ENCODE data around the gene KCNAB2. TPM values are rescaled to one million over a fixed set of nuclear protein-coding genes. Genes with fewer than 3 reads are reported as not detected.

Gene KCNAB2
- total and polyA plus RNA-seq, 2 donors (not counting 1 experiment from before 2014, with no cell fraction given): 90.7 to 143 TPM

GRCh38 chr1:6069573-6069972, 23.9 kb downstream of the KCNAB2 start:
- no peak for DNase-seq
- H3K9ac ChIP-seq (ENCODE audit: low read length): no peak overlapping the region
- no peaks in the 10 kb centered on the region for H3K4me1 ChIP-seq (ENCODE audit: control insufficient read depth in 2 of 2, insufficient read depth in 2 of 2, low read length in 2 of 2)
- no peak overlapping the region for H2AFZ ChIP-seq (ENCODE audit: insufficient read depth, low read depth, low read length, poor library complexity, severe bottlenecking)
- no peak overlapping the region for H3K4me3 ChIP-seq (ENCODE audit: control extremely low read depth in 1 of 5, extremely low read depth in 1 of 5, insufficient read depth in 1 of 5, low read depth in 2 of 5, low read length in 4 of 5)
- no peak for ATAC-seq (ENCODE audit: low read depth)
- Mint-ChIP-seq H3K9me3 (ENCODE audit: insufficient read depth) (no peaks in the 10 kb centered on the region), H3K4me3 (no peak overlapping the region), H3K27ac (no peak overlapping the region), H3K27me3 (no peaks in the 10 kb centered on the region), H3K4me1 (no peaks in the 10 kb centered on the region)
- no peak overlapping the region for H3K27ac ChIP-seq (ENCODE audit: low read length in 2 of 2)
- H3K79me2 ChIP-seq (ENCODE audit: control insufficient read depth, insufficient read depth, low read length): no peaks in the 10 kb centered on the region
- peaks cover 0 to 26% of the 10 kb centered on the region in 2 experiments for H3K36me3 ChIP-seq (replicated peaks in 1 of 2; ENCODE audit: control extremely low read depth in 1 of 2, control insufficient read depth in 1 of 2, extremely low read depth in 1 of 2, insufficient read depth in 2 of 2, low read length in 1 of 2)
- POLR2A ChIA-PET: no interaction called here
- H4K20me1 ChIP-seq (ENCODE audit: control insufficient read depth, insufficient read depth, low read length, poor library complexity, severe bottlenecking): peaks cover 52% of the 10 kb centered on the region
- H3K4me2 ChIP-seq (replicated peaks; ENCODE audit: low read depth, low read length, poor library complexity, severe bottlenecking): no peak overlapping the region
- CTCF ChIA-PET: no interaction called here
- 98% methylated on average over 6 of the region's 14 CpGs for WGBS (ENCODE audit: insufficient coverage)
- TF ChIP-seq, protein P1, sequence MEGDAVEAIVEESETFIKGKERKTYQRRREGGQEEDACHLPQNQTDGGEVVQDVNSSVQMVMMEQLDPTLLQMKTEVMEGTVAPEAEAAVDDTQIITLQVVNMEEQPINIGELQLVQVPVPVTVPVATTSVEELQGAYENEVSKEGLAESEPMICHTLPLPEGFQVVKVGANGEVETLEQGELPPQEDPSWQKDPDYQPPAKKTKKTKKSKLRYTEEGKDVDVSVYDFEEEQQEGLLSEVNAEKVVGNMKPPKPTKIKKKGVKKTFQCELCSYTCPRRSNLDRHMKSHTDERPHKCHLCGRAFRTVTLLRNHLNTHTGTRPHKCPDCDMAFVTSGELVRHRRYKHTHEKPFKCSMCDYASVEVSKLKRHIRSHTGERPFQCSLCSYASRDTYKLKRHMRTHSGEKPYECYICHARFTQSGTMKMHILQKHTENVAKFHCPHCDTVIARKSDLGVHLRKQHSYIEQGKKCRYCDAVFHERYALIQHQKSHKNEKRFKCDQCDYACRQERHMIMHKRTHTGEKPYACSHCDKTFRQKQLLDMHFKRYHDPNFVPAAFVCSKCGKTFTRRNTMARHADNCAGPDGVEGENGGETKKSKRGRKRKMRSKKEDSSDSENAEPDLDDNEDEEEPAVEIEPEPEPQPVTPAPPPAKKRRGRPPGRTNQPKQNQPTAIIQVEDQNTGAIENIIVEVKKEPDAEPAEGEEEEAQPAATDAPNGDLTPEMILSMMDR (IDR thresholded peaks at IDR 0.05): no peak
- TF ChIP-seq EZH2 (IDR thresholded peaks at IDR 0.05; ENCODE audit: borderline replicate concordance, insufficient read depth, low read depth, low read length, poor library complexity, severe bottlenecking): no peak
- intact Hi-C loops (cut with micrococcal nuclease): no loop called here
- H3K27me3 ChIP-seq (replicated peaks in 1 of 4; ENCODE audit: control extremely low read depth in 1 of 4, control insufficient read depth in 3 of 4, insufficient read depth in 4 of 4, low read length in 3 of 4): no peaks in the 10 kb centered on the region
- no peaks in the 10 kb centered on the region for H3K9me3 ChIP-seq (ENCODE audit: control extremely low read depth in 1 of 3, control insufficient read depth in 2 of 3, insufficient read depth in 1 of 3, low read length in 2 of 3)

GRCh38 chr1:6070450-6070974, 24.8 kb downstream of the KCNAB2 start:
- WGBS (ENCODE audit: insufficient coverage): 97% methylated on average over 6 of the region's 9 CpGs
- Histone ChIP-seq H3K9me3 (ENCODE audit: control extremely low read depth in 1 of 3, control insufficient read depth in 2 of 3, insufficient read depth in 1 of 3, low read length in 2 of 3) (no peaks in the 10 kb centered on the region), H3K4me1 (ENCODE audit: control insufficient read depth in 2 of 2, insufficient read depth in 2 of 2, low read length in 2 of 2) (no peaks in the 10 kb centered on the region), H3K27me3 (replicated peaks in 1 of 4; ENCODE audit: control extremely low read depth in 1 of 4, control insufficient read depth in 3 of 4, insufficient read depth in 4 of 4, low read length in 3 of 4) (no peaks in the 10 kb centered on the region), H3K4me2 (replicated peaks; ENCODE audit: low read depth, low read length, poor library complexity, severe bottlenecking) (no peak overlapping the region), H3K9ac (ENCODE audit: low read length) (no peak overlapping the region), H3K27ac (ENCODE audit: low read length in 2 of 2) (no peak overlapping the region), H3K4me3 (ENCODE audit: control extremely low read depth in 1 of 5, extremely low read depth in 1 of 5, insufficient read depth in 1 of 5, low read depth in 2 of 5, low read length in 4 of 5) (no peak overlapping the region), H4K20me1 (ENCODE audit: control insufficient read depth, insufficient read depth, low read length, poor library complexity, severe bottlenecking) (peaks cover 42% of the 10 kb centered on the region), H3K79me2 (ENCODE audit: control insufficient read depth, insufficient read depth, low read length) (no peaks in the 10 kb centered on the region), H3K36me3 (replicated peaks in 1 of 2; ENCODE audit: control extremely low read depth in 1 of 2, control insufficient read depth in 1 of 2, extremely low read depth in 1 of 2, insufficient read depth in 2 of 2, low read length in 1 of 2) (peaks cover 0 to 26% of the 10 kb centered on the region in 2 experiments), H2AFZ (ENCODE audit: insufficient read depth, low read depth, low read length, poor library complexity, severe bottlenecking) (no peak overlapping the region)
- POLR2A ChIA-PET: no interaction called here
- Mint-ChIP-seq H3K9me3 (ENCODE audit: insufficient read depth) (no peaks in the 10 kb centered on the region), H3K4me3 (no peak overlapping the region), H3K4me1 (no peaks in the 10 kb centered on the region), H3K27ac (no peak overlapping the region), H3K27me3 (no peaks in the 10 kb centered on the region)
- ATAC-seq (ENCODE audit: low read depth) (no peak), DNase-seq (no peak)
- CTCF ChIA-PET: no interaction called here
- TF ChIP-seq EZH2 (IDR thresholded peaks at IDR 0.05; ENCODE audit: borderline replicate concordance, insufficient read depth, low read depth, low read length, poor library complexity, severe bottlenecking): no peak
- TF ChIP-seq, protein P1 (IDR thresholded peaks at IDR 0.05): no peak
- intact Hi-C loops (cut with micrococcal nuclease): no loop called here
